ENCODE results near the gene FOXP1. TPM values are rescaled to one million over a fixed set of nuclear protein-coding genes. Genes with fewer than 3 reads are reported as not detected.

FOXP1 gene
- total and polyA plus RNA-seq, 3 experiments from 2014 or later: 142 to 185 (median 147) TPM

DNA sequence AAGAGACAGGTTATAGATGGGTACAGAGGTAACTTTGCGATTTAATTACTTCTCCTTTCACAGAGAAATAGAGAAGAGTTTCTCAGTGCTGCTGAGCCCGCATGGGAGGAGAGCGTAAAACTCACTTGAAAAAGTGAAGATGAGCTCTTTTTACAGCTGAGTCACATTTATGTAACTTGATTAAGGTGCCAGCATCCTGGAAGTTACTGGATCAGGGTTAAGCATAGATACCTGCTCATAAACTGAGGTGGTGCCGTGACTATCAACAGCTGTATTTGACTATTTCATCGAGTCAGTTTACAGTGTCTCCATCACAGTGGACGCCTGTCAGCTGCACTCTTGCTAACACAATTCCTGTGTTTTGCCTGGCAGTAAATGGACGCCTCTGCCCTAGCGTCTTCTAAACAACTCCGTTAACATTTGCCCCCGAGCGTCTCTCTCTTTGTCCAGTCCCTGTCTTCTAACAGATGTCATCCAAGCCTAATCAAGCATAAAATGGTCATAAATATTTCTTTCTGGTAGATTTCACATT lies 414.6 kb downstream of the FOXP1 start:
- CTCF ChIA-PET: no interaction called here
- no peak overlapping the region for H3K4me3 Mint-ChIP-seq
- no peaks in the 10 kb centered on the region for H3K9me3 Mint-ChIP-seq
- H3K9me3 ChIP-seq (ENCODE audit: low read length): no peaks in the 10 kb centered on the region
- POLR2A ChIA-PET: no interaction called here
- no peak overlapping the region for H3K4me3 ChIP-seq (ENCODE audit: low read length)
- no peak overlapping the region for H3K27ac ChIP-seq (ENCODE audit: low read depth, low read length)
- H3K27me3 Mint-ChIP-seq: no peaks in the 10 kb centered on the region
- no peaks in the 10 kb centered on the region for H3K27me3 ChIP-seq (ENCODE audit: insufficient read depth, low read length, poor library complexity, severe bottlenecking)
- H3K36me3 ChIP-seq (ENCODE audit: insufficient read depth, low read length): peaks cover 8% of the 10 kb centered on the region
- peaks cover 0 to 14% (median 6%) of the 10 kb centered on the region in 3 donors for H3K4me1 Mint-ChIP-seq
- peak overlapping the region in 1 of 8 donors; percentile 35 for H3K27ac Mint-ChIP-seq
- H3K36me3 Mint-ChIP-seq: peaks cover 15 to 60% (median 27%) of the 10 kb centered on the region in 3 donors
- no peak for DNase-seq
- H3K4me1 ChIP-seq (ENCODE audit: insufficient read depth, low read length): no peaks in the 10 kb centered on the region

- H3K36me3 Mint-ChIP-seq: peaks cover 15 to 55% (median 23%) of the 10 kb centered on the region in 3 donors
- POLR2A ChIA-PET: no interaction called here
- no peaks in the 10 kb centered on the region for H3K9me3 Mint-ChIP-seq
- Histone ChIP-seq H3K36me3 (ENCODE audit: insufficient read depth, low read length) (peaks cover 8% of the 10 kb centered on the region), H3K27ac (ENCODE audit: low read depth, low read length) (no peak overlapping the region), H3K4me1 (ENCODE audit: insufficient read depth, low read length) (no peaks in the 10 kb centered on the region), H3K4me3 (ENCODE audit: low read length) (no peak overlapping the region), H3K27me3 (ENCODE audit: insufficient read depth, low read length, poor library complexity, severe bottlenecking) (no peaks in the 10 kb centered on the region), H3K9me3 (ENCODE audit: low read length) (no peaks in the 10 kb centered on the region)
- H3K4me3 Mint-ChIP-seq: no peak overlapping the region
- H3K4me1 Mint-ChIP-seq: peaks cover 0 to 16% (median 7%) of the 10 kb centered on the region in 3 donors
- no peak for DNase-seq
- no peaks in the 10 kb centered on the region for H3K27me3 Mint-ChIP-seq
- CTCF ChIA-PET: no interaction called here
- no peak overlapping the region for H3K27ac Mint-ChIP-seq
These were observed 415.3 kb downstream of the FOXP1 start for GRCh38 chr3:71168121-71168721.

DNA sequence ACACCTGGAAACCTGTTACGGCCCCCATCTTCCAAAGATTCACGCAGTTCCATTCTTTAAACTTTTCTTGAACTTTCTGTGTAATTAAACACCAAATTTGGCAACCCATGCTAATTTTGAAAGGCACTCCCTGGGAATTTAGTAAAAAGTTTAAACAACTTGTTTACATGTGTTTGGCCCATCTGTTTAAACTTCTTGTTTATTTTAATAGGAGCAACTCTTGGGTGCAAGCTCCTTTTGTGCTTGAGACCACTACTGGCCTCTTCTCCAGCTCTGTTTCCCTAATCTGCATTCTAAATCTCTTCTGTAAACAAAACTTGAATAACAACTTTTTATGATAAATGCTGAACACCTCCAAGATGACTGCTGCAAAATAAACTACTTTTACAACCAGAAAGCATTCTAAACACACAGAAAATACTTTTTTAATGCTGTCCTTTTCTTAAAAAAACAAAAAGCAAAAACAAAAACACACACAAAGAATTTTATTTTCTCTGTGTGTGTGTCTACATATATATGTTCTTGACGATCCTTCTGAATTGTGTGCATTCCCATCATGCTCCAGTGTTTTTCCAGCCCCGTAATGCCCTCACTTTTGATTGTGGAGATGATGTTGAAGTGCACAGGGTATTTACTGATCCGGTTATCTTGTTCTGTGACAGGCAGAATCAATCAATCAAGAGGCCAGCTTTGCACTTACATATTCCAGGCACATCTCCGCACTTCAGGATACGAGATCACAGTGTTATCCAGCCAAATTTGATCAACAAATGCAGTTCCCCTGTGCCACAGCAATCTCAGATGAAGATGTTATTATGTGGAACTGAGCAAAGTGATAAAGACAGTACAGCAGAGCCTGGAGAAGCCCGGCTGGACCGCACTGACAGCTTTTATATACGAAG lies 416.9 kb downstream of the FOXP1 start:
- H3K4me1 Mint-ChIP-seq: peaks cover 4 to 32% (median 23%) of the 10 kb centered on the region in 3 donors
- no peak for DNase-seq
- Histone ChIP-seq H3K36me3 (ENCODE audit: insufficient read depth, low read length) (peaks cover 8% of the 10 kb centered on the region), H3K9me3 (ENCODE audit: low read length) (no peaks in the 10 kb centered on the region), H3K4me1 (ENCODE audit: insufficient read depth, low read length) (peaks cover 4% of the 10 kb centered on the region), H3K4me3 (ENCODE audit: low read length) (no peak overlapping the region), H3K27me3 (ENCODE audit: insufficient read depth, low read length, poor library complexity, severe bottlenecking) (no peaks in the 10 kb centered on the region), H3K27ac (ENCODE audit: low read depth, low read length) (no peak overlapping the region)
- POLR2A ChIA-PET: no interaction called here
- H3K36me3 Mint-ChIP-seq: peaks cover 15 to 54% (median 22%) of the 10 kb centered on the region in 3 donors
- peak overlapping the region in 1 of 8 donors; percentile 23 for H3K27ac Mint-ChIP-seq
- H3K9me3 Mint-ChIP-seq: no peaks in the 10 kb centered on the region
- H3K4me3 Mint-ChIP-seq: no peak overlapping the region
- H3K27me3 Mint-ChIP-seq: no peaks in the 10 kb centered on the region
- CTCF ChIA-PET: no interaction called here

DNA sequence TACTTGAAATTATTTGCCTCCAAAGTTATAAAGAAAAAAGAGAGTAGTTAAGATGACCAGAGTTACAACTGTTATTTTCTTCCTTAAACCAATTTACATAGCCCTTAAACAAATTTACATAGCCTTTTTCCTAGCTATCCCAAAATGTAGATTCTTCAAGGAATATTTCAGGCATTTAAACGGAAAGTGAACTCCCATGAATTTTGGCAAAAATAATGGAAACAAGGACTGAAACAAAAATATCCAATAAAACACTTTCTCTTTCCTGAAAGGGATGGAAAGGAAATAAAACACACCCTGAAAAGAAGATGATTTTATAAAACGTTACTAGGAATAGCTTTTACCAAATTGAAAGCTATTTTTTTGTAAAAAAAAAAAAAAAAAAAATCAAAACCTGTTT lies 418.6 kb downstream of the FOXP1 start:
- no peak overlapping the region for H3K4me3 ChIP-seq (ENCODE audit: low read length)
- no peak overlapping the region for H3K27ac ChIP-seq (ENCODE audit: low read depth, low read length)
- H3K27ac Mint-ChIP-seq: peak overlapping the region in 1 of 8 donors; percentile 56
- CTCF ChIA-PET: interaction anchor here (0.8 kb wide), 1 partner anchor 13 kb away, joined by 3 read pairs; no protein-coding TSS in a partner anchor
- no peaks in the 10 kb centered on the region for H3K9me3 ChIP-seq (ENCODE audit: low read length)
- H3K4me1 ChIP-seq (ENCODE audit: insufficient read depth, low read length): peaks cover 8% of the 10 kb centered on the region
- no peaks in the 10 kb centered on the region for H3K9me3 Mint-ChIP-seq
- POLR2A ChIA-PET: no interaction called here
- H3K36me3 Mint-ChIP-seq: peaks cover 15 to 52% (median 19%) of the 10 kb centered on the region in 3 donors
- no peak for DNase-seq
- no peaks in the 10 kb centered on the region for H3K27me3 ChIP-seq (ENCODE audit: insufficient read depth, low read length, poor library complexity, severe bottlenecking)
- peaks cover 8% of the 10 kb centered on the region for H3K36me3 ChIP-seq (ENCODE audit: insufficient read depth, low read length)
- no peak overlapping the region for H3K4me3 Mint-ChIP-seq
- peaks cover 15 to 37% (median 34%) of the 10 kb centered on the region in 3 donors for H3K4me1 Mint-ChIP-seq
- no peaks in the 10 kb centered on the region for H3K27me3 Mint-ChIP-seq

GRCh38 chr3:71163198-71163918 lies 420.2 kb downstream of the FOXP1 start:
- H3K4me1 Mint-ChIP-seq: peaks cover 15 to 46% (median 41%) of the 10 kb centered on the region in 3 donors
- CTCF ChIA-PET: interaction anchor here (0.8 kb wide), 1 partner anchor 349 kb away, joined by 3 read pairs; no protein-coding TSS in a partner anchor
- DNase-seq: no peak
- peak overlapping the region in 3 of 8 donors; percentile 2 to 19 (median 9) for H3K27ac Mint-ChIP-seq
- H3K27ac ChIP-seq (ENCODE audit: low read depth, low read length): no peak overlapping the region
- H3K4me3 ChIP-seq (ENCODE audit: low read length): no peak overlapping the region
- peaks cover 8% of the 10 kb centered on the region for H3K4me1 ChIP-seq (ENCODE audit: insufficient read depth, low read length)
- H3K9me3 ChIP-seq (ENCODE audit: low read length): no peaks in the 10 kb centered on the region
- peaks cover 15 to 45% (median 17%) of the 10 kb centered on the region in 3 donors for H3K36me3 Mint-ChIP-seq
- POLR2A ChIA-PET: no interaction called here
- peaks cover 8% of the 10 kb centered on the region for H3K36me3 ChIP-seq (ENCODE audit: insufficient read depth, low read length)
- no peak overlapping the region for H3K4me3 Mint-ChIP-seq
- no peaks in the 10 kb centered on the region for H3K9me3 Mint-ChIP-seq
- no peaks in the 10 kb centered on the region for H3K27me3 Mint-ChIP-seq
- H3K27me3 ChIP-seq (ENCODE audit: insufficient read depth, low read length, poor library complexity, severe bottlenecking): no peaks in the 10 kb centered on the region

DNA sequence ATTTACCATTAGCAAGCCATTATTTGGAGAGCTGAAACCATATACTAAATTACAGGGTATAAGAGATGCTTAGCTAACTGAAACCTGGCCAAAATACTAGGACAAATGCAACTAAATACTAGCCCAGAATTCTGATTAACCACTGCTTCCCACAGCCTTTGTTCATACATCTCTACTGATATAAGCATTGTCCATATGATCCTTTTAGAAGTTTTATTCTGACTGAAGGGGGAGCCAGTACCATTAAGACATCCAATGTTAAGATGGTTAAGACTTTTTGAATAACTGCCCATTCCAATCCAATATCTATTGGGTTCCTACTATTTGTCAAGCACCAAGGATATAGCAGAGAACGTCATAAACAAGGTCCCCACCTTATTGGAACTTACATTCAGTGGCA lies 421.3 kb downstream of the FOXP1 start:
- POLR2A ChIA-PET: no interaction called here
- H3K27me3 ChIP-seq (ENCODE audit: insufficient read depth, low read length, poor library complexity, severe bottlenecking): no peaks in the 10 kb centered on the region
- no peak overlapping the region for H3K27ac ChIP-seq (ENCODE audit: low read depth, low read length)
- peaks cover 7% of the 10 kb centered on the region for H3K36me3 ChIP-seq (ENCODE audit: insufficient read depth, low read length)
- no peaks in the 10 kb centered on the region for H3K9me3 Mint-ChIP-seq
- CTCF ChIA-PET: interaction anchor here (0.6 kb wide), 1 partner anchor 541 kb away, joined by 3 read pairs; no protein-coding TSS in a partner anchor
- H3K4me1 Mint-ChIP-seq: peaks cover 16 to 58% (median 43%) of the 10 kb centered on the region in 3 donors
- no peak overlapping the region for H3K4me3 Mint-ChIP-seq
- H3K4me1 ChIP-seq (ENCODE audit: insufficient read depth, low read length): peaks cover 8% of the 10 kb centered on the region
- DNase-seq: no peak
- no peak overlapping the region for H3K4me3 ChIP-seq (ENCODE audit: low read length)
- H3K36me3 Mint-ChIP-seq: peaks cover 15 to 37% (median 20%) of the 10 kb centered on the region in 3 donors
- no peaks in the 10 kb centered on the region for H3K27me3 Mint-ChIP-seq
- H3K9me3 ChIP-seq (ENCODE audit: low read length): no peaks in the 10 kb centered on the region
- H3K27ac Mint-ChIP-seq: peak overlapping the region in 2 of 8 donors; percentile 9 to 45

GRCh38 chr3:71160785-71161546 lies 422.6 kb downstream of the FOXP1 start:
- Histone ChIP-seq H3K4me1 (ENCODE audit: insufficient read depth, low read length) (peaks cover 12% of the 10 kb centered on the region), H3K36me3 (ENCODE audit: insufficient read depth, low read length) (no peaks in the 10 kb centered on the region), H3K27me3 (ENCODE audit: insufficient read depth, low read length, poor library complexity, severe bottlenecking) (no peaks in the 10 kb centered on the region), H3K4me3 (ENCODE audit: low read length) (no peak overlapping the region), H3K27ac (ENCODE audit: low read depth, low read length) (no peak overlapping the region), H3K9me3 (ENCODE audit: low read length) (no peaks in the 10 kb centered on the region)
- H3K36me3 Mint-ChIP-seq: peaks cover 14 to 34% (median 16%) of the 10 kb centered on the region in 3 donors
- H3K27me3 Mint-ChIP-seq: no peaks in the 10 kb centered on the region
- H3K4me1 Mint-ChIP-seq: peaks cover 19 to 70% (median 50%) of the 10 kb centered on the region in 3 donors
- ChIA-PET CTCF (interaction anchor here (1.5 kb wide), 1 partner anchor 34 kb away, joined by 3 read pairs; no protein-coding TSS in a partner anchor), POLR2A (no interaction called here)
- H3K9me3 Mint-ChIP-seq: no peaks in the 10 kb centered on the region
- H3K27ac Mint-ChIP-seq: no peak overlapping the region
- H3K4me3 Mint-ChIP-seq: no peak overlapping the region
- DNase-seq: no peak

Data from CD8-positive, alpha-beta memory T cell (primary cell).